HepG2 (cell line): ENCODE data around the gene ABCC9. TPM values are rescaled to one million over a fixed set of nuclear protein-coding genes. Genes with fewer than 3 reads are reported as not detected.

ENCODE experiments used
- ATAC-seq: fragments of 200-7000 bp; cut with Tn5 transposase; 3 replicates; pipeline ENCODE4 v1.9.1; 2020; ENCODE audit warnings: mild to moderate bottlenecking, moderate library complexity
- BruUV-seq: library from RNA; stranded (reverse); fragments of 400-500 nt; replicated peaks from 2 replicates; lab custom pipeline; 2021; lab: Mats Ljungman, UMichigan
- CTCF ChIA-PET: fragments of 300-600 bp; formaldehyde crosslinking; extraction: SDS; loops from one replicate; lab custom pipeline; 2021; ENCODE audit warnings: low total read pairs, inconsistent platforms, low intra/inter-chr PET ratio; lab: Yijun Ruan, JAX
- POLR2A ChIA-PET: fragments of 350-600 bp; sonication (Branson Sonifier 250); formaldehyde crosslinking; loops from one replicate; lab custom pipeline; 2020; ENCODE audit warnings: antibody characterized with exemption, inconsistent platforms; lab: Yijun Ruan, JAX
- DNase-seq: peaks from one replicate; pipeline ENCODE4 v3.0.0-alpha.2; 2015; ENCODE audit warnings: low spot score
- FAIRE-seq: peaks from 3 replicates; lab custom pipeline; 2011; peaks lifted over from hg19 to GRCh38; lab: Jason Lieb, UNC
- H2AFZ ChIP-seq: one replicate; pipeline ENCODE4 v1.6.1; 2011; ENCODE audit warnings: low read length, inconsistent platforms
- H3K27ac ChIP-seq: fragments of 300-600 bp; 3 replicates; pipeline ENCODE4 v1.8.0; 2011; ENCODE audit warnings: mixed run types, mild to moderate bottlenecking, mixed read lengths, low read length, inconsistent platforms; ENCODE audit not compliant: insufficient read depth; ENCODE audit errors: extremely low read length
- H3K27me3 ChIP-seq, 2 experiments: fragments of 200-600 bp in 1 of 2; 2 replicates in 1 of 2; 3 replicates in 1 of 2; pipeline versions ENCODE4 v1.6.0 to v1.8.0; 2011; ENCODE audit warnings: low read length in 2 of 2, mild to moderate bottlenecking in 2 of 2, moderate library complexity in 2 of 2, inconsistent platforms in 1 of 2; ENCODE audit not compliant: insufficient read depth in 2 of 2, control insufficient read depth in 1 of 2
- H3K36me3 ChIP-seq, 2 experiments: fragments of 200-600 bp in 1 of 2; replicated peaks in 1 of 2; 2 replicates in 1 of 2; 3 replicates in 1 of 2; pipeline versions ENCODE4 v1.5.1 to v1.8.0; 2011; ENCODE audit warnings: low read length in 2 of 2, inconsistent platforms in 1 of 2; ENCODE audit not compliant: insufficient read depth in 2 of 2, control insufficient read depth in 1 of 2
- H3K4me1 ChIP-seq: 2 replicates; pipeline ENCODE4 v1.5.1; 2012; ENCODE audit warnings: low read length, inconsistent platforms; ENCODE audit not compliant: insufficient read depth
- H3K4me2 ChIP-seq: 2 replicates; pipeline ENCODE4 v1.6.0; 2011; ENCODE audit warnings: low read depth, low read length, inconsistent platforms
- H3K4me3 ChIP-seq, 3 experiments: fragments of 200-600 bp in 1 of 3; sonication (generic), shearing (Covaris generic) in 1 of 3; replicated peaks in 1 of 3; 2 replicates each; pipeline ENCODE4 v1.5.1; 2011 to 2016; ENCODE audit warnings: low read length in 3 of 3, inconsistent platforms in 2 of 3, low read depth in 2 of 3, mild to moderate bottlenecking in 2 of 3, control low read depth in 1 of 3, mixed read lengths in 1 of 3; ENCODE audit not compliant: insufficient read depth in 1 of 3
- H3K79me2 ChIP-seq: one replicate; pipeline ENCODE4 v1.6.1; 2011; ENCODE audit warnings: low read length, inconsistent platforms; ENCODE audit not compliant: insufficient read depth
- H3K9ac ChIP-seq: 2 replicates; pipeline ENCODE4 v1.6.0; 2011; ENCODE audit warnings: mild to moderate bottlenecking, low read depth, low read length, inconsistent platforms; ENCODE audit not compliant: insufficient read depth
- H3K9me3 ChIP-seq: 2 replicates; pipeline ENCODE4 v1.5.1; 2012; ENCODE audit warnings: mild to moderate bottlenecking, low read length
- H4K20me1 ChIP-seq: 2 replicates; pipeline ENCODE4 v1.6.0; 2011; ENCODE audit warnings: inconsistent platforms, mild to moderate bottlenecking, low read length, moderate library complexity; ENCODE audit not compliant: insufficient read depth
- PHF8 ChIP-seq: sonication (generic); formaldehyde crosslinking; IDR thresholded peaks from 2 replicates; pipeline ENCODE4 v1.5.0; 2020; ENCODE audit warnings: missing genetic modification reagents
- WGBS: methylation state at CpG from one replicate; pipeline ENCODE4 v1.1.6; 2017; ENCODE audit warnings: low lambda C conversion rate; 5-methylcytosine and 5-hydroxymethylcytosine counted together
- in situ Hi-C: cut with HindIII; loops from 2 replicates; pipeline ENCODE4 v1.10.0; 2017; ENCODE audit warnings: low pct_unique_long_range_greater_than_20kb; ENCODE audit not compliant: extremely low pct_ligation_motif_present
- intact Hi-C: fragments of 100-400 bp; cut with micrococcal nuclease; formaldehyde crosslinking; loops from one replicate; pipeline ENCODE4 v1.10.0; 2022; ENCODE audit not compliant: unreplicated experiment
- polyA plus RNA-seq, 8 experiments: library from polyadenylated mRNA; depleted of rRNA in 3 of 8; stranded (reverse) in 7 of 8; unstranded in 1 of 8; fragments of >200 nt; fragmentation: Illumina TruSeq in 4 of 8; extraction: Trizol in 4 of 8; gene quantifications; 2 replicates each; pipeline versions ENCODE4 v1.2.1 to v1.2.3, GENCODE V29; 2011 to 2016; ENCODE audit warnings: low read depth in 4 of 8, missing spikeins in 1 of 8, mixed read lengths in 1 of 8; ENCODE audit not compliant: insufficient read depth in 1 of 8
- total RNA-seq, 5 experiments: library from RNA; depleted of rRNA; stranded (reverse); fragments of >200 nt; fragmentation: Illumina TruSeq; extraction: Trizol; gene quantifications; 2 replicates each; pipeline ENCODE4 v1.2.3, GENCODE V29; 2016; ENCODE audit warnings: low read depth in 1 of 5
- TF ChIP-seq, protein P1 (sequence below): sonication (generic); formaldehyde crosslinking; IDR thresholded peaks from 2 replicates; pipeline ENCODE4 v1.5.0; 2020; ENCODE audit warnings: mild to moderate bottlenecking, missing genetic modification reagents, borderline replicate concordance
- TF ChIP-seq, protein P2 (sequence below): IDR thresholded peaks from 2 replicates; pipeline ENCODE4 v1.6.1; 2016; ENCODE audit warnings: missing compliant biosample characterization, missing genetic modification reagents, borderline replicate concordance
- TF ChIP-seq, protein P3 (sequence below): sonication (generic); formaldehyde crosslinking; IDR thresholded peaks from 2 replicates; pipeline ENCODE4 v1.4.0; 2020; ENCODE audit warnings: missing genetic modification reagents

ABCC9 gene
- total and polyA plus RNA-seq, 2 of the 13 experiments (the other 11 are each of a cell fraction or from before 2014, with no cell fraction given): not detected

DNA sequence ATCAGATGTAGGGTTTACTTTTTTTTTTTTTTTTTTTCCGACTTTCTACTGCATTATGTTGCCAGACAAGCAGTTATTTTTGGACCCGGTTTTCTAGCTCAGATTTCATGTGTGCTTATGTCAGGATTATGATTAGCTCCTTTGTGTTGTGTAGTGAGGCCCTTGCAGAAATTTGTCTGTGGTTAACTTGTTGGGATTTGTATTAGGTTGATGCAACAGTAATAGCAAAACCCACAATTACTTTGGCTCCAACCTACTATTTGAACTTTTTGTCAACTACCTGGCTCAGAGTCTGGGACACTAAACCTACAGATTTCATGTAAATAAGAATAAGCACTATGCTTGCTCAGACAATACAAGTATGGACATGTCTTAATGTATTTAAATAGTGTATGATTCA, 122.6 kb downstream of the ABCC9 start (continued):
- TF ChIP-seq, protein P1, sequence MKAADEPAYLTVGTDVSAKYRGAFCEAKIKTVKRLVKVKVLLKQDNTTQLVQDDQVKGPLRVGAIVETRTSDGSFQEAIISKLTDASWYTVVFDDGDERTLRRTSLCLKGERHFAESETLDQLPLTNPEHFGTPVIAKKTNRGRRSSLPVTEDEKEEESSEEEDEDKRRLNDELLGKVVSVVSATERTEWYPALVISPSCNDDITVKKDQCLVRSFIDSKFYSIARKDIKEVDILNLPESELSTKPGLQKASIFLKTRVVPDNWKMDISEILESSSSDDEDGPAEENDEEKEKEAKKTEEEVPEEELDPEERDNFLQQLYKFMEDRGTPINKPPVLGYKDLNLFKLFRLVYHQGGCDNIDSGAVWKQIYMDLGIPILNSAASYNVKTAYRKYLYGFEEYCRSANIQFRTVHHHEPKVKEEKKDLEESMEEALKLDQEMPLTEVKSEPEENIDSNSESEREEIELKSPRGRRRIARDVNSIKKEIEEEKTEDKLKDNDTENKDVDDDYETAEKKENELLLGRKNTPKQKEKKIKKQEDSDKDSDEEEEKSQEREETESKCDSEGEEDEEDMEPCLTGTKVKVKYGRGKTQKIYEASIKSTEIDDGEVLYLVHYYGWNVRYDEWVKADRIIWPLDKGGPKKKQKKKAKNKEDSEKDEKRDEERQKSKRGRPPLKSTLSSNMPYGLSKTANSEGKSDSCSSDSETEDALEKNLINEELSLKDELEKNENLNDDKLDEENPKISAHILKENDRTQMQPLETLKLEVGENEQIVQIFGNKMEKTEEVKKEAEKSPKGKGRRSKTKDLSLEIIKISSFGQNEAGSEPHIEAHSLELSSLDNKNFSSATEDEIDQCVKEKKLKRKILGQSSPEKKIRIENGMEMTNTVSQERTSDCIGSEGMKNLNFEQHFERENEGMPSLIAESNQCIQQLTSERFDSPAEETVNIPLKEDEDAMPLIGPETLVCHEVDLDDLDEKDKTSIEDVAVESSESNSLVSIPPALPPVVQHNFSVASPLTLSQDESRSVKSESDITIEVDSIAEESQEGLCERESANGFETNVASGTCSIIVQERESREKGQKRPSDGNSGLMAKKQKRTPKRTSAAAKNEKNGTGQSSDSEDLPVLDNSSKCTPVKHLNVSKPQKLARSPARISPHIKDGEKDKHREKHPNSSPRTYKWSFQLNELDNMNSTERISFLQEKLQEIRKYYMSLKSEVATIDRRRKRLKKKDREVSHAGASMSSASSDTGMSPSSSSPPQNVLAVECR (CRISPR knock-in tag): no peak
- TF ChIP-seq, protein P2, sequence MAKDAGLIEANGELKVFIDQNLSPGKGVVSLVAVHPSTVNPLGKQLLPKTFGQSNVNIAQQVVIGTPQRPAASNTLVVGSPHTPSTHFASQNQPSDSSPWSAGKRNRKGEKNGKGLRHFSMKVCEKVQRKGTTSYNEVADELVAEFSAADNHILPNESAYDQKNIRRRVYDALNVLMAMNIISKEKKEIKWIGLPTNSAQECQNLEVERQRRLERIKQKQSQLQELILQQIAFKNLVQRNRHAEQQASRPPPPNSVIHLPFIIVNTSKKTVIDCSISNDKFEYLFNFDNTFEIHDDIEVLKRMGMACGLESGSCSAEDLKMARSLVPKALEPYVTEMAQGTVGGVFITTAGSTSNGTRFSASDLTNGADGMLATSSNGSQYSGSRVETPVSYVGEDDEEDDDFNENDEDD (CRISPR knock-in tag): no peak

DNA sequence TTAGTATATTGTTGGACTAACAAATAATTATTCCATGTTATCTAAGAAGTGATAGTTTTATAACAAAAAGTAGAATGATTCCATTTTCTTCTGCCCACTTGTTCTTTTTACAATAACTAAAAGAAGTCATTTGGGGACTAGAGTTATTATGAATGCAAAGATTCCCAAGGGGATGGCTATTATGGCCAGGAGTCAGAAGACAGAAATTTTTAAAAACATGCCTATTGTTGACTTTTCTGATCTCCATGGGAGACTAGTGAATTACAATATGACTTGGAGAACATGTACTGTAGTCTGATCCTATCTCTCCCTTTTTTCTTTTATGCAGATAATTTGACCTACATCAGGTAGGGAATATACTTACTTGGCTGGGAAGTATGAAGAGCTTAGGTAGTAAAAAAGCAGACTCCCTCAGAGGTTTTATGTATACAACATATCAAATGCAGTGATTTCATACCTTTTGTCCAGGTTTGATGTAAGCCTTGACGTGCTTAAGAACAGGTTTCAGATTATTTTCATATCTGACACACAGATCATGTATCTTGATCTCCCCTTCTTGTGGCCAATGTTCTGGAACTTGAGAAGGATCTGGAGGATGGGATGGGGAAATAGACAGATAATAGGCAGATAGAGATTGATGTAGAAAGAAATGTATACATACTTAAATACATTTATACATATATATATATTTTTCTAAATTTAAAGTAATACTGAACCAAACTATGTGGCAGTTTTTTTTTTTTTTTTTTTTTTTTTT, 125.7 kb downstream of the ABCC9 start:
- DNase-seq (no peak), FAIRE-seq (no peak), ATAC-seq (no peak)
- Histone ChIP-seq H3K79me2 (no peaks in the 10 kb centered on the region), H3K4me3 (no peak overlapping the region), H3K27me3 (no peaks in the 10 kb centered on the region), H3K4me1 (0 out of 2 replicates have a peak, but pooled peaks cover 13% of the 10 kb centered on the region), H3K9me3 (peaks cover 6% of the 10 kb centered on the region; the same call in 1 of the 2 replicates), H3K36me3 (no peaks in the 10 kb centered on the region), H3K27ac (no peak overlapping the region), H4K20me1 (no peaks in the 10 kb centered on the region)
- WGBS: 0% methylated on average over 1 of the region's 1 CpG
- no TSS peak for BruUV-seq
- CTCF ChIA-PET: no interaction called here
- in situ Hi-C loops (no loop called here), intact Hi-C loops (no loop called here)
- POLR2A ChIA-PET: no interaction called here
- TF ChIP-seq, protein P3, sequence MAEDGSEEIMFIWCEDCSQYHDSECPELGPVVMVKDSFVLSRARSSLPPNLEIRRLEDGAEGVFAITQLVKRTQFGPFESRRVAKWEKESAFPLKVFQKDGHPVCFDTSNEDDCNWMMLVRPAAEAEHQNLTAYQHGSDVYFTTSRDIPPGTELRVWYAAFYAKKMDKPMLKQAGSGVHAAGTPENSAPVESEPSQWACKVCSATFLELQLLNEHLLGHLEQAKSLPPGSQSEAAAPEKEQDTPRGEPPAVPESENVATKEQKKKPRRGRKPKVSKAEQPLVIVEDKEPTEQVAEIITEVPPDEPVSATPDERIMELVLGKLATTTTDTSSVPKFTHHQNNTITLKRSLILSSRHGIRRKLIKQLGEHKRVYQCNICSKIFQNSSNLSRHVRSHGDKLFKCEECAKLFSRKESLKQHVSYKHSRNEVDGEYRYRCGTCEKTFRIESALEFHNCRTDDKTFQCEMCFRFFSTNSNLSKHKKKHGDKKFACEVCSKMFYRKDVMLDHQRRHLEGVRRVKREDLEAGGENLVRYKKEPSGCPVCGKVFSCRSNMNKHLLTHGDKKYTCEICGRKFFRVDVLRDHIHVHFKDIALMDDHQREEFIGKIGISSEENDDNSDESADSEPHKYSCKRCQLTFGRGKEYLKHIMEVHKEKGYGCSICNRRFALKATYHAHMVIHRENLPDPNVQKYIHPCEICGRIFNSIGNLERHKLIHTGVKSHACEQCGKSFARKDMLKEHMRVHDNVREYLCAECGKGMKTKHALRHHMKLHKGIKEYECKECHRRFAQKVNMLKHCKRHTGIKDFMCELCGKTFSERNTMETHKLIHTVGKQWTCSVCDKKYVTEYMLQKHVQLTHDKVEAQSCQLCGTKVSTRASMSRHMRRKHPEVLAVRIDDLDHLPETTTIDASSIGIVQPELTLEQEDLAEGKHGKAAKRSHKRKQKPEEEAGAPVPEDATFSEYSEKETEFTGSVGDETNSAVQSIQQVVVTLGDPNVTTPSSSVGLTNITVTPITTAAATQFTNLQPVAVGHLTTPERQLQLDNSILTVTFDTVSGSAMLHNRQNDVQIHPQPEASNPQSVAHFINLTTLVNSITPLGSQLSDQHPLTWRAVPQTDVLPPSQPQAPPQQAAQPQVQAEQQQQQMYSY (CRISPR knock-in tag): no peak
- TF ChIP-seq PHF8 (CRISPR knock-in tag): no peak
- TF ChIP-seq, all 625 proteins: peak for 0
- H3K4me2 ChIP-seq: no peak overlapping the region
- H3K9ac ChIP-seq: no peak overlapping the region
- no peak overlapping the region for H2AFZ ChIP-seq
